Measurements from ENCODE around the gene OTUB2.
A peak's percentile ranks its signal among the peaks of the same experiment; 100 is the strongest.

OTUB2 gene

GRCh38 chr14:94021416-94022157, 4.6 kb upstream of the OTUB2 start:
- DNase-seq: no peak

- no peak for DNase-seq
Measured at GRCh38 chr14:94022532-94023411, 3.4 kb upstream of the OTUB2 start.

- DNase-seq: no peak
Measured at GRCh38 chr14:94024549-94024948, 1.6 kb upstream of the OTUB2 start.

- no peak for DNase-seq
Measured at GRCh38 chr14:94025720-94026119, 420 bp upstream of the OTUB2 start.

- DNase-seq: no peak
Measured at GRCh38 chr14:94026889-94027469, 839 bp downstream of the OTUB2 start.

GRCh38 chr14:94027566-94028449, 1.7 kb downstream of the OTUB2 start:
- no peak for DNase-seq

GRCh38 chr14:94028450-94028826, 2.3 kb downstream of the OTUB2 start:
- peak; percentile 71 for DNase-seq

GRCh38 chr14:94029265-94029664, 3.1 kb downstream of the OTUB2 start:
- no peak for DNase-seq

GRCh38 chr14:94029671-94030203, 3.6 kb downstream of the OTUB2 start:
- no peak for DNase-seq

GRCh38 chr14:94030571-94030970, 4.4 kb downstream of the OTUB2 start:
- DNase-seq: no peak

GRCh38 chr14:94031161-94031882, 5.2 kb downstream of the OTUB2 start:
- DNase-seq: no peak

GRCh38 chr14:94031883-94032279, 5.7 kb downstream of the OTUB2 start:
- no peak for DNase-seq

GRCh38 chr14:94034886-94035285, 8.7 kb downstream of the OTUB2 start:
- no peak for DNase-seq

GRCh38 chr14:94036313-94037167, 10.4 kb downstream of the OTUB2 start:
- peak; percentile 90 for DNase-seq

- peak; percentile 51 for DNase-seq
Measured at GRCh38 chr14:94037954-94038353, 11.8 kb downstream of the OTUB2 start.

- no peak for DNase-seq
Measured at GRCh38 chr14:94038510-94038909, 12.4 kb downstream of the OTUB2 start.

GRCh38 chr14:94038921-94039629, 12.9 kb downstream of the OTUB2 start:
- peak; percentile 36 for DNase-seq

GRCh38 chr14:94040247-94040646, 14.1 kb downstream of the OTUB2 start:
- DNase-seq: peak; percentile 35

GRCh38 chr14:94040796-94041195, 14.7 kb downstream of the OTUB2 start:
- peak; percentile 43 for DNase-seq

Measured in islet precursor cell (in vitro differentiated cells).